Mesodermal cell (in vitro differentiated cells): ENCODE measurements around the gene PKP3.
A peak's percentile ranks its signal among the peaks of the same experiment; 100 is the strongest.

Source experiments
- H3K27ac ChIP-seq: 2 replicates; pipeline ENCODE4 v1.7.0; 2013; ENCODE audit warnings: mild to moderate bottlenecking, low read depth, low read length, moderate library complexity; ENCODE audit not compliant: severe bottlenecking
- H3K36me3 ChIP-seq: 2 replicates; pipeline ENCODE4 v1.7.1; 2013; ENCODE audit warnings: mild to moderate bottlenecking, low read length, moderate library complexity; ENCODE audit not compliant: control insufficient read depth, insufficient read depth
- H3K4me1 ChIP-seq: one replicate; pipeline ENCODE4 v1.7.1; 2013; ENCODE audit warnings: mild to moderate bottlenecking, low read length; ENCODE audit not compliant: insufficient read depth, control insufficient read depth, poor library complexity, severe bottlenecking
- H3K4me3 ChIP-seq: 2 replicates; pipeline ENCODE4 v1.7.0; 2013; ENCODE audit warnings: low read length, control low read depth, mild to moderate bottlenecking; ENCODE audit not compliant: insufficient read depth, poor library complexity, severe bottlenecking; ENCODE audit errors: extremely low read depth
- H3K9me3 ChIP-seq: 2 replicates; pipeline ENCODE4 v1.7.1; 2013; ENCODE audit warnings: mild to moderate bottlenecking, low read length, moderate library complexity; ENCODE audit not compliant: control insufficient read depth
- WGBS, 2 experiments: methylation state at CpG; one replicate each; pipeline ENCODE4 v1.1.5; 2013; ENCODE audit warnings: missing lambda C conversion rate in 2 of 2; ENCODE audit not compliant: insufficient coverage in 2 of 2; 5-methylcytosine and 5-hydroxymethylcytosine counted together

Gene PKP3

GRCh38 chr11:390175-390574 is 3.8 kb upstream of the PKP3 start:
- Histone ChIP-seq H3K27ac (no peak overlapping the region), H3K9me3 (no peaks in the 10 kb centered on the region), H3K4me1 (peaks cover 13% of the 10 kb centered on the region), H3K36me3 (no peaks in the 10 kb centered on the region), H3K4me3 (no peak overlapping the region)
- 77 to 79% methylated on average over 5 to 6 of the region's 11 CpGs for WGBS, 2 experiments

- H3K9me3 ChIP-seq, result no peaks in the 10 kb centered on the region
- H3K36me3 ChIP-seq, result no peaks in the 10 kb centered on the region
- H3K4me1 ChIP-seq, result peaks cover 13% of the 10 kb centered on the region
- 92% methylated on average over 34 to 38 of the region's 38 CpGs for WGBS, 2 experiments
- H3K27ac ChIP-seq, result no peak overlapping the region
- no peak overlapping the region for H3K4me3 ChIP-seq
Measured at GRCh38 chr11:391117-392017, 2.6 kb upstream of the PKP3 start.

- Histone ChIP-seq H3K4me3 (no peak overlapping the region), H3K9me3 (no peaks in the 10 kb centered on the region), H3K4me1 (peaks cover 13% of the 10 kb centered on the region), H3K36me3 (no peaks in the 10 kb centered on the region), H3K27ac (no peak overlapping the region)
- 95 to 96% methylated on average over 23 to 25 of the region's 36 CpGs for WGBS, 2 experiments
Measured at GRCh38 chr11:392102-392777, 1.8 kb upstream of the PKP3 start.

GRCh38 chr11:393219-394033 is 583 bp upstream of the PKP3 start:
- H3K4me3 ChIP-seq, result no peak overlapping the region
- no peaks in the 10 kb centered on the region for H3K36me3 ChIP-seq
- H3K9me3 ChIP-seq, result no peaks in the 10 kb centered on the region
- no peak overlapping the region for H3K27ac ChIP-seq
- 88 to 89% methylated on average over 12 to 16 of the region's 17 CpGs for WGBS, 2 experiments
- peaks cover 13% of the 10 kb centered on the region for H3K4me1 ChIP-seq

GRCh38 chr11:394858-395655 is 1.0 kb downstream of the PKP3 start:
- peaks cover 3% of the 10 kb centered on the region for H3K9me3 ChIP-seq
- WGBS, 2 experiments, result 92% methylated on average over 20 to 21 of the region's 25 CpGs
- no peaks in the 10 kb centered on the region for H3K36me3 ChIP-seq
- no peak overlapping the region for H3K27ac ChIP-seq
- H3K4me1 ChIP-seq, result peaks cover 13% of the 10 kb centered on the region
- no peak overlapping the region for H3K4me3 ChIP-seq

GRCh38 chr11:395866-396265 is 1.9 kb downstream of the PKP3 start:
- Histone ChIP-seq H3K4me3 (no peak overlapping the region), H3K4me1 (peaks cover 13% of the 10 kb centered on the region), H3K36me3 (no peaks in the 10 kb centered on the region), H3K9me3 (peaks cover 4% of the 10 kb centered on the region), H3K27ac (no peak overlapping the region)
- 93 to 94% methylated on average over 9 to 11 of the region's 11 CpGs for WGBS, 2 experiments

GRCh38 chr11:396511-396947 is 2.5 kb downstream of the PKP3 start:
- Histone ChIP-seq H3K4me1 (peaks cover 13% of the 10 kb centered on the region), H3K9me3 (peaks cover 4% of the 10 kb centered on the region), H3K36me3 (no peaks in the 10 kb centered on the region), H3K4me3 (peak overlapping the region; percentile 21), H3K27ac (no peak overlapping the region)
- WGBS, 2 experiments, result 65 to 72% methylated on average over 20 of the region's 23 CpGs

- H3K4me1 ChIP-seq, result peaks cover 13% of the 10 kb centered on the region
- peaks cover 4% of the 10 kb centered on the region for H3K9me3 ChIP-seq
- no peak overlapping the region for H3K27ac ChIP-seq
- peak overlapping the region; percentile 21 for H3K4me3 ChIP-seq
- WGBS, 2 experiments, result 64 to 73% methylated on average over 39 to 43 of the region's 43 CpGs
- no peaks in the 10 kb centered on the region for H3K36me3 ChIP-seq
Measured at GRCh38 chr11:396948-397548, 3.0 kb downstream of the PKP3 start.

- 90 to 93% methylated on average over 19 to 20 of the region's 20 CpGs for WGBS, 2 experiments
- Histone ChIP-seq H3K9me3 (peaks cover 4% of the 10 kb centered on the region), H3K36me3 (no peaks in the 10 kb centered on the region), H3K27ac (no peak overlapping the region), H3K4me3 (no peak overlapping the region), H3K4me1 (peaks cover 6% of the 10 kb centered on the region)
Measured at GRCh38 chr11:398826-399225, 4.8 kb downstream of the PKP3 start.
